Vagina (tissue), 2 donors: ENCODE data around the gene NUP42. TPM values are rescaled to one million over a fixed set of nuclear protein-coding genes. Genes with fewer than 3 reads are reported as not detected.
"Not testable (repeated sequence)": the region's sequence is repeated elsewhere in the genome, so short reads cannot be mapped to it uniquely, and the experiment has no call there.

Source experiments
- DNase-seq, 2 donors: peaks; one replicate each; pipeline ENCODE4 v3.0.0-alpha.2; 2017; ENCODE audit errors: extremely low spot score in 2 of 2
- H3K27ac ChIP-seq: fragments of 200-600 bp; sonication (generic); one replicate; pipeline ENCODE4 v1.5.1; 2019
- H3K27me3 ChIP-seq: fragments of 200-600 bp; sonication (generic); one replicate; pipeline ENCODE4 v1.5.1; 2019
- H3K36me3 ChIP-seq, 2 donors: fragments of 200-600 bp; sonication (generic); one replicate each; pipeline ENCODE4 v1.5.1; 2017 to 2019
- H3K4me1 ChIP-seq: fragments of 200-600 bp; sonication (generic); one replicate; pipeline ENCODE4 v1.5.1; 2019
- H3K4me3 ChIP-seq, 2 donors: fragments of 200-600 bp; sonication (generic); 1 replicate in 1 of 2; 2 replicates in 1 of 2; pipeline ENCODE4 v1.5.1; 2016 to 2019
- H3K9me3 ChIP-seq: fragments of 200-600 bp; sonication (generic); one replicate; pipeline ENCODE4 v1.5.1; 2019
- CTCF ChIP-seq, 3 experiments: fragments of 450-650 bp in 2 of 3; fragments of 200-600 bp in 1 of 3; sonication (generic) in 1 of 3; IDR thresholded peaks; one replicate each; pipeline ENCODE4 v1.5.1; 2017 to 2019; ENCODE audit warnings: antibody characterized with exemption in 3 of 3, mild to moderate bottlenecking in 2 of 3, moderate library complexity in 2 of 3
- POLR2A ChIP-seq, 2 donors: fragments of 450-650 bp; IDR thresholded peaks; one replicate each; pipeline ENCODE4 v1.6.1; 2017; ENCODE audit warnings: antibody characterized with exemption in 2 of 2, mild to moderate bottlenecking in 2 of 2, moderate library complexity in 2 of 2
- POLR2AphosphoS5 ChIP-seq, 2 donors: sonication (generic); formaldehyde crosslinking; IDR thresholded peaks; one replicate each; pipeline ENCODE4 v1.9.0; 2017; ENCODE audit warnings: antibody characterized with exemption in 2 of 2, mild to moderate bottlenecking in 2 of 2, low read depth in 1 of 2; ENCODE audit not compliant: insufficient read depth in 1 of 2
- intact Hi-C: fragments of 100-400 bp; cut with DNase I; formaldehyde crosslinking; loops from one replicate; pipeline ENCODE4 v1.15.1; 2023
- total RNA-seq: library from RNA; depleted of rRNA; stranded (reverse); fragments of >200 nt; gene quantifications from one replicate; pipeline ENCODE4 v1.2.3, GENCODE V29; 2016

Gene NUP42
- total RNA-seq, 1 donor from 2014 or later: 27.0 TPM

- Histone ChIP-seq H3K4me3 (no peak overlapping the region), H3K4me1 (no peaks in the 10 kb centered on the region), H3K27me3 (no peaks in the 10 kb centered on the region), H3K36me3 (no peaks in the 10 kb centered on the region), H3K9me3 (no peaks in the 10 kb centered on the region), H3K27ac (no peak overlapping the region)
- no peak for TF ChIP-seq CTCF (IDR thresholded peaks at IDR 0.05)
- TF ChIP-seq POLR2A (IDR thresholded peaks at IDR 0.05): no peak
- TF ChIP-seq POLR2AphosphoS5 (IDR thresholded peaks at IDR 0.05; ENCODE audit: insufficient read depth in 1 of 2, low read depth in 1 of 2): no peak
- peak in 1 of 2 donors; percentile 49 for DNase-seq
- intact Hi-C loops: no loop called here
Observed at GRCh38 chr7:23218196-23218595, 36.3 kb downstream of the NUP42 start.

GRCh38 chr7:23220690-23221305, 39.0 kb downstream of the NUP42 start:
- intact Hi-C loops: no loop called here
- DNase-seq: no peak
- no peak overlapping the region for H3K27ac ChIP-seq
- no peaks in the 10 kb centered on the region for H3K9me3 ChIP-seq
- H3K4me1 ChIP-seq: no peaks in the 10 kb centered on the region
- no peak overlapping the region for H3K4me3 ChIP-seq
- TF ChIP-seq CTCF (IDR thresholded peaks at IDR 0.05): no peak
- TF ChIP-seq POLR2AphosphoS5 (IDR thresholded peaks at IDR 0.05; ENCODE audit: insufficient read depth in 1 of 2, low read depth in 1 of 2): no peak
- TF ChIP-seq POLR2A (IDR thresholded peaks at IDR 0.05): no peak
- H3K27me3 ChIP-seq: no peaks in the 10 kb centered on the region
- H3K36me3 ChIP-seq: no peaks in the 10 kb centered on the region

DNA sequence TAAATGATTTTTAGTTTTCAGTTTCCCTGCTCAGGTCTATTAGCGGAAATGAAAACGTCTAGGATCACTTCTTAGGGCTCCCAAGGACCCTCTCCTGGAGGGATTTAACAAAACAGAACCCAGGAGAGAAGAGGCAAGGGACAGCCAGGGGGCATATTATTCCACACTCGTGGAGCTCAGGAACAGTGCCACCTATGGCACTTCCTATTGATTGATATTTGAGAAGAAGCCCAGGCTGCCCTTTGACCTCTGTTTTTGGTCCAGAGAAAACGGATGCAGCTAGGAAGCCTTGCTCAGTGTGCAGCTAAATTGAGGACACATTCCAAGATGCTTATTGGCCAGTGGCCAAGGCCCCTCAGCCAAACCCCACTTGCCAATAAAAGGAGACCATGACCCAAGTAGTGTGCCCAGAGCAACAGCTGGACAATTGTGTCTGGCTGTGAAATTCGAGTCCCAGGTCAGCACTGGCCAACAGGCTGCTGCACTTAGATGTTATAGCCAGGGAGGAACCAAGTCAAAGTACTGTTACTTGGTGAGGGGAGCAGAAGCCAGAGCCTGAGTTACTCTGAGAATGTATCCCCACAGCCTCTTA, 40.7 kb downstream of the NUP42 start:
- intact Hi-C loops: no loop called here
- H3K4me1 ChIP-seq: no peaks in the 10 kb centered on the region
- no peaks in the 10 kb centered on the region for H3K27me3 ChIP-seq
- H3K27ac ChIP-seq: no peak overlapping the region
- no peaks in the 10 kb centered on the region for H3K9me3 ChIP-seq
- TF ChIP-seq POLR2AphosphoS5 (IDR thresholded peaks at IDR 0.05; ENCODE audit: insufficient read depth in 1 of 2, low read depth in 1 of 2) (no peak), CTCF (IDR thresholded peaks at IDR 0.05) (no peak), POLR2A (IDR thresholded peaks at IDR 0.05) (no peak)
- no peaks in the 10 kb centered on the region for H3K36me3 ChIP-seq
- DNase-seq: no peak
- H3K4me3 ChIP-seq: no peak overlapping the region

DNA sequence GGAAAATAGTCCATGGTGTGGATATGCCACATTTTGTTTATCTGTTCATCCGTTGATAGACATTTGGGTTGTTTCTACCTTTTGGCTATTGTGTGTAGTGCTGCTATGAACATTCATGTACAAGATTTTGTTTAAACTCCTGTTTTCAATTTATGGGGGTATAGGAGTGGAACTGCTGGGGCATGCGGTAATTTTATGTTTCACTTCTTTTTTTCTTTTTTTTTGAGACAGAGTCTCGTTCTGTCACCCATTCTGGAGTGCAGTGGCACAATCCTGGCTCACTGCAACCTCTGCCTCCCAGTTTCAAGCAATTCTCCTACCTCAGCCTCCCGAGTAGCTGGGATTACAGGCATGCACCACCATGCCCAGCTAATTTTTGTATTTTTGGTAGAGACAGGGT, 42.5 kb downstream of the NUP42 start:
- H3K27me3 ChIP-seq, DNase-seq, H3K36me3 ChIP-seq, H3K9me3 ChIP-seq, H3K4me3 ChIP-seq, intact Hi-C loops, H3K4me1 ChIP-seq, H3K27ac ChIP-seq: not testable (repeated sequence)

GRCh38 chr7:23226844-23227450, 45.1 kb downstream of the NUP42 start:
- Histone ChIP-seq H3K9me3 (no peaks in the 10 kb centered on the region), H3K4me3 (no peak overlapping the region), H3K27me3 (no peaks in the 10 kb centered on the region), H3K27ac (no peak overlapping the region), H3K4me1 (no peaks in the 10 kb centered on the region), H3K36me3 (no peaks in the 10 kb centered on the region)
- DNase-seq: no peak
- TF ChIP-seq CTCF (IDR thresholded peaks at IDR 0.05): no peak
- no peak for TF ChIP-seq POLR2A (IDR thresholded peaks at IDR 0.05)
- no peak for TF ChIP-seq POLR2AphosphoS5 (IDR thresholded peaks at IDR 0.05; ENCODE audit: insufficient read depth in 1 of 2, low read depth in 1 of 2)
- intact Hi-C loops: no loop called here
